SK-N-MC (cell line): Measurements from ENCODE around the gene RPH3AL.

Experiments
- EZH2 ChIP-seq: fragments of 200-600 bp; sonication (generic); IDR thresholded peaks from one replicate; pipeline ENCODE4 v1.6.1; 2017; ENCODE audit warnings: antibody characterized with exemption
- POLR2AphosphoS5 ChIP-seq: IDR thresholded peaks from 2 replicates; pipeline ENCODE4 v1.6.1; 2012; ENCODE audit warnings: mild to moderate bottlenecking, low read depth, low read length, borderline replicate concordance

DNA sequence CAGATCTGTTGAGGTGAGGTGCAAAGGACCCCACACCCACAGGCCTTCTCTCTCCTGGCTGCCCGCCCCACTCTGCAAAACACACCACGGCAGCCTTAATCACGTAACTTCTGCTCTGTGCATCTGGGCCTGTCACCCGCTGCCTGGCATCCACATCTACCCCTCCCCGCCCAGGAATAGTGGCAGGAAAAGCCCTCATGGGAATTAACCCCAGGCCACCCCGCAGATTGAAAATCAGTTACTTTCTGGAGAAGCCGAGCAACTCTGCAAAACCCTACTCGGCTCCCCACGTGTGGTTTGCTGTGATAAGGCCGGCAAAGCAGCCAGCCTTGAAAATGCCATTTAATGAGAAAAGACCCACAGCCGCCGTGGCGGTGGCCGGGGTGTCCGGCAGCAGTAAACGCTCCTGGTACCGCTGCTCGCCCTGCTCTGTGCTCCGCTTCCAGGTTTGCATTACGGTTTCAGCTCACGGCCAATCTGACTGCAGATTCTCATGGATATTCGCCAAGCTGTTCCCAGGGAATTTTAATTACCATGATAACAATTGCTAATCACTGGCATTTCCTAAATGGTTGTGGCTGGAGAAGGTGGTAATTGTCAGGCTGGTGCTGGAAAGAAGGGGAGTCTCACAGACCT is 93.1 kb downstream of the RPH3AL start:
- TF ChIP-seq EZH2 (no peak), POLR2AphosphoS5 (no peak)
